ENCODE measurements around the gene IRF1. TPM values are rescaled to one million over a fixed set of nuclear protein-coding genes. Genes with fewer than 3 reads are reported as not detected.

IRF1 gene
- total and polyA plus RNA-seq, 2 experiments from 2014 or later = 5.7 to 6.0 TPM

DNA sequence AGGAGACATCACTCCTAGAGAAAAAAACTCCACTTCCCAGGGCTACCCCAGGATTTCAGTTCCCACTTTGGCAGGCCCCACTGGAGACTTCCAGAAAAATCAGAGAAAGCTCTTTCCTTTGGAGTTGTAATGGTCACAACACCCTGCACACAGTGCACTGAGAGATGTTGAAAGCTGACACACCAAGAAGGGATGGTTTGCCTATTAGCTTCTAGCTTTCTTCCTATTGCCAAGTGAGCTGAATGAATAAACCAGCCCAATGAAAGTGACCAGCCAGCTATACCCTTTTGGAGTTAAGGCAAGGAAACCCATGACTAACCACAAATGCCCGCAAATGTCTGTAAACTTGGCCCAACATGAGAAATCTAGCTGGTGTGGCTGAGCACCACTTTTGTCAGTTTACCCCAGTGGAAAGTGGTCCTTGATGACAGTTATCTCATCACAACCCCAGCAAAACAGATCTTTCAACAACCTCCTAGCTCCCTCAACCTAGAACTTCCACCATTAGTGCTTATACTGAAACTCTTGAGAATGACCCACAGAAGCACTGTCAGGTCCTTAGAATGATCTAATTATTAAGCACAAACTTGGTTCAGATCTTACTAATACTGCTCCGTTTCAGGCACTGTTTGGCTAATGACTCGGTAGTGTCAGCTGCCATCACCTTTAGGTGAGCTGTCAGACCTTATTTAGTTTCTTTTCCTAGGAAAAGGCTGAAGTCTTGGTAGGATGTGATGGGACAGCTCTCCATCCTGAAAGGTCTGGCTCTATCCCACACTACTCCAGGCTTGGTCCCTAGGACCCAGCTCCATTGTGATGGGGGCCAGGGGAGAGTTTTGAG lies 11.2 kb downstream of the IRF1 start:
- no peak overlapping the region for H3K27ac ChIP-seq
- no peak for TF ChIP-seq CTCF (IDR thresholded peaks at IDR 0.05; ENCODE audit: low read depth, low read length)

DNA sequence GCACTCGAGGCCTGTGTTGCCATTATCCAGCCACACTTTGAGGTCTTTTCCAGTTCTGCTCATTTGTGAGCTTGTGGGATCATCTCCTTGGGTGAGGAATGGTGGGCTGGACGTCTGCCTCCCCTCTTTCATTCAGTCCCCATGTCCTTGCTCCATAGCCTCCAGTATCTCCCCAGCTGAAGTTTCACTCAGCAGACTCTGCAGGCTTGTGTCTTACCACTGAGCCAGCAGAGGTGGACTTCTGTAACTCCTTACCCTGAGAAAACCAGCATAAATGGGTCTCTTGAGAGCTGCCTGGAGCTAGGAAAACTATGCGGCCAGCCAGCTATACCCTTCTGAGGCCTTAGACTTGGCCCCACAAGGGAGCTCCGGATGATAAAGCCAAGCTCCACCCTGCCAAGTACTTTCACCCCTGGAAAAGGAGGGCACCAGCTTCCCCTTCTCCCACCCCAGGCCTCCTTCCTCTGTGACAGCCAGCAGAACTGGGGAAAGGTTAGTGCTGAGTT lies 12.2 kb downstream of the IRF1 start:
- peaks cover 6% of the 10 kb centered on the region for H3K4me1 ChIP-seq (ENCODE audit: low read depth)
- no peak for DNase-seq (ENCODE audit: low read depth in 1 of 2, low spot score in 1 of 2)
- H3K27ac ChIP-seq = no peak overlapping the region
- H3K36me3 ChIP-seq = no peaks in the 10 kb centered on the region
- TF ChIP-seq CTCF (IDR thresholded peaks at IDR 0.05; ENCODE audit: low read depth, low read length) = no peak
- H3K9me3 ChIP-seq (ENCODE audit: low read depth) = no peaks in the 10 kb centered on the region
- no peaks in the 10 kb centered on the region for H3K27me3 ChIP-seq
- no peak overlapping the region for H3K4me3 ChIP-seq

More for the DNA sequence above, 11.2 kb downstream of the IRF1 start:
- Histone ChIP-seq H3K9me3 (ENCODE audit: low read depth) (no peaks in the 10 kb centered on the region), H3K4me1 (ENCODE audit: low read depth) (peaks cover 6% of the 10 kb centered on the region), H3K4me3 (no peak overlapping the region), H3K27me3 (no peaks in the 10 kb centered on the region), H3K36me3 (no peaks in the 10 kb centered on the region)
- no peak for DNase-seq (ENCODE audit: low read depth in 1 of 2, low spot score in 1 of 2)

DNA sequence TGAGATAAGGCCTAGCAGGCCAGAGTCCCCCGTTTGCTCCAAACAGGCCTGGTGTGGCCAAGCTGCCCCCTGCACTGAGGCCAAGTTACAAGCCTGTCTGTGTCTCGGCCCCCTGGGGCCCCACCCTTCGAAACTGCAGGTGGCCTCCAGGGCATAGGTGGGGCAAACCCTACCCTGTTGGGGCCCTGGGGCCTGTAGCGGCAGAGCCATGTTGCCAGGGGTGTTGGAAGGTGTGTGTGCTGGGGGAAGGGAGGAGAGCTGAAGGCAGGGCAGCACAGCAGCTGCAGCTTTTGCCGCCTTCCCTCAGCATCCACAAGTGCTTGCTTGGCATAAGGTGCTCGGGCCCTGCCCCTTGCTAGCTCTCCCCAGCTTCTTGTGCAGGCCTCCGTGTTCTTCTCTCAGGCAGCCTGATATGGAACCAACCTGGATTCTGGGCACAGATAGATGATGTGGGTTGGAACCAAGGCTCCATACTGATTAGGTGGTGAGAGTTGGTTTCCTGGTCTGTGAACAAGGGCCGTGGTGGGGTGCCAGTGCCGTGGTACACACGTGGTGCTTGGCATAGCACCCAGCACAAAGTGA lies 12.7 kb downstream of the IRF1 start:
- no peaks in the 10 kb centered on the region for H3K9me3 ChIP-seq (ENCODE audit: low read depth)
- no peak for TF ChIP-seq CTCF (IDR thresholded peaks at IDR 0.05; ENCODE audit: low read depth, low read length)
- no peaks in the 10 kb centered on the region for H3K36me3 ChIP-seq
- no peak for DNase-seq (ENCODE audit: low read depth in 1 of 2, low spot score in 1 of 2)
- H3K27me3 ChIP-seq = no peaks in the 10 kb centered on the region
- no peak overlapping the region for H3K27ac ChIP-seq
- H3K4me3 ChIP-seq = no peak overlapping the region
- H3K4me1 ChIP-seq (ENCODE audit: low read depth) = peaks cover 6% of the 10 kb centered on the region

- Histone ChIP-seq H3K4me3 (no peak overlapping the region), H3K27ac (no peak overlapping the region), H3K4me1 (ENCODE audit: low read depth) (peaks cover 6% of the 10 kb centered on the region), H3K27me3 (no peaks in the 10 kb centered on the region), H3K36me3 (no peaks in the 10 kb centered on the region), H3K9me3 (ENCODE audit: low read depth) (no peaks in the 10 kb centered on the region)
- no peak for TF ChIP-seq CTCF (IDR thresholded peaks at IDR 0.05; ENCODE audit: low read depth, low read length)
- DNase-seq (ENCODE audit: low read depth in 1 of 2, low spot score in 1 of 2) = no peak
Measured at GRCh38 chr5:132476876-132477781, 13.4 kb downstream of the IRF1 start.
